Gastroesophageal sphincter (tissue), 4 donors: ENCODE results near the gene NUDT2. TPM values are rescaled to one million over a fixed set of nuclear protein-coding genes. Genes with fewer than 3 reads are reported as not detected.

Source experiments
- ATAC-seq: fragments of 150-250 bp; one replicate; pipeline ENCODE4 v1.9.1; 2016; ENCODE audit warnings: mild to moderate bottlenecking, moderate library complexity
- H3K27ac ChIP-seq, 4 donors: fragments of 200-600 bp; sonication (generic) in 3 of 4; 1 replicate in 3 of 4; 2 replicates in 1 of 4; pipeline ENCODE4 v1.5.1; 2016 to 2019
- H3K27me3 ChIP-seq: fragments of 200-600 bp; sonication (generic); one replicate; pipeline ENCODE4 v1.5.1; 2019
- H3K36me3 ChIP-seq, 2 donors: fragments of 200-600 bp; sonication (generic); one replicate each; pipeline ENCODE4 v1.5.1; 2019; ENCODE audit warnings: control low read depth in 1 of 2
- H3K4me1 ChIP-seq, 3 donors: fragments of 200-600 bp; sonication (generic); 1 replicate in 2 of 3; 2 replicates in 1 of 3; pipeline ENCODE4 v1.5.1; 2016 to 2019; ENCODE audit warnings: control low read depth in 2 of 3
- H3K4me3 ChIP-seq, 2 donors: fragments of 200-600 bp; sonication (generic); one replicate each; pipeline ENCODE4 v1.5.1; 2019; ENCODE audit warnings: mild to moderate bottlenecking in 1 of 2, moderate library complexity in 1 of 2
- H3K9me3 ChIP-seq, 3 donors: fragments of 200-600 bp; sonication (generic); one replicate each; pipeline ENCODE4 v1.5.1; 2017 to 2019; ENCODE audit warnings: control low read depth in 2 of 3
- EP300 ChIP-seq: sonication (generic); formaldehyde crosslinking; IDR thresholded peaks from one replicate; pipeline ENCODE4 v1.6.1; 2017; ENCODE audit warnings: antibody characterized with exemption, mild to moderate bottlenecking
- POLR2A ChIP-seq, 2 donors: fragments of 450-650 bp; IDR thresholded peaks; one replicate each; pipeline ENCODE4 v1.6.1; 2017; ENCODE audit warnings: antibody characterized with exemption in 2 of 2, mild to moderate bottlenecking in 2 of 2, moderate library complexity in 1 of 2
- POLR2AphosphoS5 ChIP-seq: sonication (generic); formaldehyde crosslinking; IDR thresholded peaks from one replicate; pipeline ENCODE4 v1.6.1; 2017; ENCODE audit warnings: antibody characterized with exemption
- WGBS, 2 donors: methylation state at CpG; one replicate each; pipeline ENCODE4 v1.1.5; 2018; ENCODE audit warnings: low coverage in 1 of 2; 5-methylcytosine and 5-hydroxymethylcytosine counted together
- total RNA-seq, 4 donors: library from RNA; depleted of rRNA; stranded (reverse); fragments of >200 nt; gene quantifications; one replicate each; pipeline ENCODE4 v1.1.0, GENCODE V29; 2016
- TF ChIP-seq, protein P1 (sequence below), 4 experiments: fragments of 200-600 bp in 2 of 4; fragments of 450-650 bp in 2 of 4; sonication (generic) in 1 of 4; IDR thresholded peaks; one replicate each; pipeline ENCODE4 v1.5.1; 2017 to 2019; ENCODE audit warnings: antibody characterized with exemption in 4 of 4, mild to moderate bottlenecking in 2 of 4, moderate library complexity in 2 of 4

Gene NUDT2
- total RNA-seq, 4 donors from 2014 or later, result 14.4 to 40.9 (median 26.0) TPM

DNA sequence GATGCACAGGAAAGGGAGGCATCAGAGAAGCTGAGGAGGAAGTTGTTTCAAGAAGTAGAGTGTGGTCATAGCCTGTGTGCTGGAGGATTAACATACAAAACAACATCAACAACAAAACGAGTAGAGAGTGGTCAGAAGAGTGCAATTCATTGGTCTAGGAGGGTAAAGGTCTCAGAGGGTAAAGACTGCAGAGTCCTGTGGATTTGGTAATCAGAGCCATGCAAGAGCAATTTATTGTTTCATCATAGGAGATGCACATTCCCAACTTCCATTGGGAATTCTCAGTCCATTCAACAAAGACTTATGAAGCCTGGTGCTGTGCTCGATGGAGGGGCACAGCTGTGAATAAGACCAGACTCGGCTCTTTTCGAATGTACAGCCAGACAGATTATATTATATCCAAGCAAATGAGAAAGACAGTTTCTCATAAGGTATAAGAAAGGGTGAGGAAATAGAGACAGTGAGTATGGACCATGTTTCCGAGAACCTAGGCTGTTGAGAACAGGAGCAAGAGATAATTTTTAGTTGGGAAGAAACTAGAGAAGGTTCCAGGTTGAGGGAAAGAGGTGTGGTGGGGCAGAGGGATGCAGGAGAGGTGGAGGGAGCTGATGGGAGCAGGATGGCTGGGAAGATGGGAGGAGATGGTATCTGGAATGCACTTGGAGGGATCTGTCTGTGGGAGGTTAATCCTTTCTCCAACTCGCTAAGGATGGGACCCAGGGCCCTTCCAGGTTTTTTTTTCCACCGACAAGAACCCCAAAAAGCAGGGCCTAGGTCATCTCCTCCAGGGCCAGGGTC lies 55.2 kb downstream of the NUDT2 start:
- Histone ChIP-seq H3K4me1 (peaks cover 0 to 27% (median 17%) of the 10 kb centered on the region in 3 donors), H3K36me3 (no peaks in the 10 kb centered on the region), H3K27me3 (no peaks in the 10 kb centered on the region), H3K4me3 (no peak overlapping the region), H3K27ac (no peak overlapping the region), H3K9me3 (no peaks in the 10 kb centered on the region)
- 72 to 78% methylated on average over 5 to 7 of the region's 7 CpGs for WGBS, 2 donors
- no peak for TF ChIP-seq POLR2AphosphoS5
- TF ChIP-seq, protein P1, sequence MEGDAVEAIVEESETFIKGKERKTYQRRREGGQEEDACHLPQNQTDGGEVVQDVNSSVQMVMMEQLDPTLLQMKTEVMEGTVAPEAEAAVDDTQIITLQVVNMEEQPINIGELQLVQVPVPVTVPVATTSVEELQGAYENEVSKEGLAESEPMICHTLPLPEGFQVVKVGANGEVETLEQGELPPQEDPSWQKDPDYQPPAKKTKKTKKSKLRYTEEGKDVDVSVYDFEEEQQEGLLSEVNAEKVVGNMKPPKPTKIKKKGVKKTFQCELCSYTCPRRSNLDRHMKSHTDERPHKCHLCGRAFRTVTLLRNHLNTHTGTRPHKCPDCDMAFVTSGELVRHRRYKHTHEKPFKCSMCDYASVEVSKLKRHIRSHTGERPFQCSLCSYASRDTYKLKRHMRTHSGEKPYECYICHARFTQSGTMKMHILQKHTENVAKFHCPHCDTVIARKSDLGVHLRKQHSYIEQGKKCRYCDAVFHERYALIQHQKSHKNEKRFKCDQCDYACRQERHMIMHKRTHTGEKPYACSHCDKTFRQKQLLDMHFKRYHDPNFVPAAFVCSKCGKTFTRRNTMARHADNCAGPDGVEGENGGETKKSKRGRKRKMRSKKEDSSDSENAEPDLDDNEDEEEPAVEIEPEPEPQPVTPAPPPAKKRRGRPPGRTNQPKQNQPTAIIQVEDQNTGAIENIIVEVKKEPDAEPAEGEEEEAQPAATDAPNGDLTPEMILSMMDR (IDR thresholded peaks at IDR 0.05), result no peak
- no peak for TF ChIP-seq EP300
- no peak for TF ChIP-seq POLR2A (IDR thresholded peaks at IDR 0.05)
- ATAC-seq, result no peak

- TF ChIP-seq EP300 (no peak), POLR2AphosphoS5 (no peak), POLR2A (IDR thresholded peaks at IDR 0.05) (no peak)
- TF ChIP-seq, protein P1 (IDR thresholded peaks at IDR 0.05), result no peak
- Histone ChIP-seq H3K27ac (no peak overlapping the region), H3K4me1 (peaks cover 0 to 16% (median 6%) of the 10 kb centered on the region in 3 donors), H3K27me3 (no peaks in the 10 kb centered on the region), H3K9me3 (no peaks in the 10 kb centered on the region), H3K36me3 (no peaks in the 10 kb centered on the region), H3K4me3 (no peak overlapping the region)
- WGBS, 2 donors, result 94 to 96% methylated on average over 3 to 4 of the region's 6 CpGs
- no peak for ATAC-seq
Observed at GRCh38 chr9:34385561-34386230, 56.3 kb downstream of the NUDT2 start.

DNA sequence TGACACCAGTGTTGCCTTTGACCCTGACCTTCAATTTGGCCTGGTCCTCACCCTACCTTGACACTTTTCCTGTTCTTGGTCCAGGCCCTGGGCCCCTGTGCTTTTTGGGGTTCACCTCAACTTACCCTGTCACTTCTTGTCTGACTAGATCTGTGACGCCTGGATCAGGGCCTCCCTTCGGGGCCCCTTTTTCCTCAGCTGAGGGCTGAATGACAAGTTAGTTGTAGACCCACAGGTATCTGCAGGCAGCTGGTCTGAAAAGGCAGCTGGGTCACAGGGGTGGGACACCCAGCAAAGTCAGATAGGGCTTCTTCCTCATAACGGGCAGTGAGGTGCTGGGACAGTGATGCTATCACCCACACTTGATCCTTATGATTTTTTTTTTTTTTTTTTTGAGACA lies 57.3 kb downstream of the NUDT2 start:
- Histone ChIP-seq H3K27me3 (no peaks in the 10 kb centered on the region), H3K4me1 (peaks cover 0 to 7% (median 0%) of the 10 kb centered on the region in 3 donors), H3K9me3 (no peaks in the 10 kb centered on the region), H3K27ac (no peak overlapping the region), H3K4me3 (no peak overlapping the region), H3K36me3 (no peaks in the 10 kb centered on the region)
- no peak for ATAC-seq
- TF ChIP-seq POLR2A (IDR thresholded peaks at IDR 0.05) (no peak), POLR2AphosphoS5 (no peak), EP300 (no peak)
- TF ChIP-seq, protein P1 (IDR thresholded peaks at IDR 0.05), result no peak
- 80 to 87% methylated on average over 1 to 3 of the region's 3 CpGs for WGBS, 2 donors

- Histone ChIP-seq H3K9me3 (no peaks in the 10 kb centered on the region), H3K27ac (no peak overlapping the region), H3K27me3 (no peaks in the 10 kb centered on the region), H3K4me1 (peaks cover 0 to under 1% (median 0%) of the 10 kb centered on the region in 3 donors), H3K4me3 (no peak overlapping the region), H3K36me3 (no peaks in the 10 kb centered on the region)
- no peak for TF ChIP-seq EP300
- TF ChIP-seq POLR2AphosphoS5, result no peak
- TF ChIP-seq POLR2A (IDR thresholded peaks at IDR 0.05), result no peak
- TF ChIP-seq, protein P1 (IDR thresholded peaks at IDR 0.05), result no peak
- WGBS, 2 donors, result 80 to 93% methylated on average over 2 of the region's 4 CpGs
- no peak for ATAC-seq
Observed at GRCh38 chr9:34387239-34387638, 57.9 kb downstream of the NUDT2 start.
